IPS-18c (cell line): ENCODE results near the gene CNOT3.
A peak's percentile ranks its signal among the peaks of the same experiment; 100 is the strongest.
"Not testable (repeated sequence)": the region's sequence is repeated elsewhere in the genome, so short reads cannot be mapped to it uniquely, and the experiment has no call there.

ENCODE experiments used
- H3K4me3 ChIP-seq: 2 replicates; pipeline ENCODE4 v1.7.0; 2013; ENCODE audit warnings: low read depth, mild to moderate bottlenecking, low read length, moderate library complexity; ENCODE audit not compliant: insufficient read depth
- H3K9me3 ChIP-seq: one replicate; pipeline ENCODE4 v1.6.1; 2013; ENCODE audit warnings: mild to moderate bottlenecking, low read length, moderate library complexity; ENCODE audit not compliant: control insufficient read depth, insufficient read depth

CNOT3 gene

GRCh38 chr19:54137699-54138488 is at the start of gene CNOT3:
Gene CNOT3 (plus strand): TSS chr19:54137762. CDS start chr19:54142979, 5,217 bp downstream.
- Histone ChIP-seq H3K9me3 (peaks cover 2% of the 10 kb centered on the region), H3K4me3 (peak within 1 kb of the TSS; percentile 77)

- no peaks in the 10 kb centered on the region for H3K9me3 ChIP-seq
- no peak overlapping the region for H3K4me3 ChIP-seq
Measured at GRCh38 chr19:54094426-54095000, 43.0 kb upstream of the CNOT3 start.

GRCh38 chr19:54095136-54095858 is 42.3 kb upstream of the CNOT3 start:
- Histone ChIP-seq H3K4me3 (peak overlapping the region; percentile 66), H3K9me3 (no peaks in the 10 kb centered on the region)

- peak overlapping the region; percentile 66 for H3K4me3 ChIP-seq
- not testable (repeated sequence) for H3K9me3 ChIP-seq
Measured at GRCh38 chr19:54095859-54096616, 41.5 kb upstream of the CNOT3 start.

- Histone ChIP-seq H3K9me3 (no peaks in the 10 kb centered on the region), H3K4me3 (peak overlapping the region; percentile 50)
Measured at GRCh38 chr19:54096617-54097106, 40.9 kb upstream of the CNOT3 start.

- no peaks in the 10 kb centered on the region for H3K9me3 ChIP-seq
Measured at GRCh38 chr19:54099190-54099902, 38.2 kb upstream of the CNOT3 start.

GRCh38 chr19:54099903-54100255 is 37.7 kb upstream of the CNOT3 start:
- not testable (repeated sequence) for H3K4me3 ChIP-seq, H3K9me3 ChIP-seq

More at GRCh38 chr19:54099190-54099902, 38.2 kb upstream of the CNOT3 start:
- no peak overlapping the region for H3K4me3 ChIP-seq

- Histone ChIP-seq H3K9me3 (no peaks in the 10 kb centered on the region), H3K4me3 (no peak within 1 kb of the TSS)
Measured at GRCh38 chr19:54100561-54100960, 37.0 kb upstream of the CNOT3 start, which contains the start of gene OSCAR. Gene OSCAR (minus strand): TSS chr19:54100803. CDS start chr19:54100792, 11 bp downstream.

- peak within 1 kb of the TSS; percentile 99 for H3K4me3 ChIP-seq
- H3K9me3 ChIP-seq = no peaks in the 10 kb centered on the region
Measured at GRCh38 chr19:54102421-54103169, 35.0 kb upstream of the CNOT3 start, which contains the start of gene NDUFA3. Gene NDUFA3 (plus strand): TSS chr19:54102855. CDS start chr19:54102879, 24 bp downstream.

- no peak overlapping the region for H3K4me3 ChIP-seq
- no peaks in the 10 kb centered on the region for H3K9me3 ChIP-seq
Measured at GRCh38 chr19:54104998-54105715, 32.4 kb upstream of the CNOT3 start.

GRCh38 chr19:54105796-54106195 is 31.8 kb upstream of the CNOT3 start:
- no peak overlapping the region for H3K4me3 ChIP-seq
- H3K9me3 ChIP-seq = no peaks in the 10 kb centered on the region

GRCh38 chr19:54106716-54107115 is 30.8 kb upstream of the CNOT3 start:
- no peak overlapping the region for H3K4me3 ChIP-seq
- H3K9me3 ChIP-seq = no peaks in the 10 kb centered on the region

- Histone ChIP-seq H3K9me3 (no peaks in the 10 kb centered on the region), H3K4me3 (no peak overlapping the region)
Measured at GRCh38 chr19:54107876-54108490, 29.6 kb upstream of the CNOT3 start.

GRCh38 chr19:54108496-54108895 is 29.1 kb upstream of the CNOT3 start:
- Histone ChIP-seq H3K4me3 (no peak overlapping the region), H3K9me3 (no peaks in the 10 kb centered on the region)

- no peaks in the 10 kb centered on the region for H3K9me3 ChIP-seq
- no peak overlapping the region for H3K4me3 ChIP-seq
Measured at GRCh38 chr19:54109651-54110050, 27.9 kb upstream of the CNOT3 start.
